ES-I3 (cell line): Measurements from ENCODE around the gene MED14.
A peak's percentile ranks its signal among the peaks of the same experiment; 100 is the strongest.
"Not testable (repeated sequence)": the region's sequence is repeated elsewhere in the genome, so short reads cannot be mapped to it uniquely, and the experiment has no call there.

Experiments
- H3K36me3 ChIP-seq: 2 replicates; pipeline ENCODE4 v1.6.1; 2013; ENCODE audit warnings: mild to moderate bottlenecking, low read length, control low read depth, moderate library complexity; ENCODE audit not compliant: insufficient read depth
- H3K4me1 ChIP-seq: 2 replicates; pipeline ENCODE4 v1.6.1; 2013; ENCODE audit warnings: mild to moderate bottlenecking, control low read depth, low read length; ENCODE audit not compliant: insufficient read depth
- H3K9ac ChIP-seq: 2 replicates; pipeline ENCODE4 v1.6.1; 2013; ENCODE audit warnings: low read depth, mild to moderate bottlenecking, low read length, moderate library complexity
- H3K9me3 ChIP-seq: 2 replicates; pipeline ENCODE4 v1.6.1; 2013; ENCODE audit warnings: mild to moderate bottlenecking, low read length, moderate library complexity; ENCODE audit not compliant: control insufficient read depth, insufficient read depth

Gene MED14

GRCh38 chrX:40735325-40736169, at the start of gene MED14:
Gene MED14, minus strand, starts transcription at chrX:40735542. Its CDS starts 130 bp downstream, at chrX:40735412.
- Histone ChIP-seq H3K9ac (peak within 1 kb of the TSS; percentile 67), H3K4me1 (no peaks in the 10 kb centered on the region), H3K36me3 (no peaks in the 10 kb centered on the region), H3K9me3 (no peaks in the 10 kb centered on the region)

DNA sequence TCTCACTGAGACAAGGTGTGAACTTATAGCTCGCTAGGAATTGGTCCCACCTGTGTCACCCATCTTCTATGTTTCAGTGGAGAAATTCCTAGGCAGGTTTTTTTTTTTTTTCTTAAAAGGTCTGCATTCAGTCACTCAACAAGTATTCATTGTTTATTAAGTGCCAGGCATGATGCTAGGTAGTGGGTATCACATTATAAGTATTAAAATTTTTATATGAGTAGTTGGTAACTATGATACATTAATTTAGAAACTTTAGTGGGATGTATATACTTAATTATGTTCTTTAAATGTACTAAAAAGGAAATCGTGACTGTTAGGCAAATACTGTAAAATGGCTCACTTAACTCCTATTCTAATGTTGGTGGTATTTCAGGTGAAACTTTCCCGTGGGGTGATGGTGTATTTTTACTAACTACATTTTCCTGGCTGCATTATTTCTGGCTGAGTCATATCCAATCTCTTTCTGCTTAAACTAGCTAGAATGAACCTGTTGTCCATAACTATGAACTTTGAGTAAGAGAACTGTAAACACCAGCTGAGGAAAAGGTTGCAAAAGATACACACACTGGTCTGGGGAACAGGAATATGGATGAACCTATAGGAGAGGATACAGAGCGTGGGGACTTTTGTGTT, 49.3 kb upstream of the MED14 start:
- Histone ChIP-seq H3K4me1 (no peaks in the 10 kb centered on the region), H3K9ac (no peak overlapping the region), H3K36me3 (no peaks in the 10 kb centered on the region), H3K9me3 (peaks cover 5% of the 10 kb centered on the region)

DNA sequence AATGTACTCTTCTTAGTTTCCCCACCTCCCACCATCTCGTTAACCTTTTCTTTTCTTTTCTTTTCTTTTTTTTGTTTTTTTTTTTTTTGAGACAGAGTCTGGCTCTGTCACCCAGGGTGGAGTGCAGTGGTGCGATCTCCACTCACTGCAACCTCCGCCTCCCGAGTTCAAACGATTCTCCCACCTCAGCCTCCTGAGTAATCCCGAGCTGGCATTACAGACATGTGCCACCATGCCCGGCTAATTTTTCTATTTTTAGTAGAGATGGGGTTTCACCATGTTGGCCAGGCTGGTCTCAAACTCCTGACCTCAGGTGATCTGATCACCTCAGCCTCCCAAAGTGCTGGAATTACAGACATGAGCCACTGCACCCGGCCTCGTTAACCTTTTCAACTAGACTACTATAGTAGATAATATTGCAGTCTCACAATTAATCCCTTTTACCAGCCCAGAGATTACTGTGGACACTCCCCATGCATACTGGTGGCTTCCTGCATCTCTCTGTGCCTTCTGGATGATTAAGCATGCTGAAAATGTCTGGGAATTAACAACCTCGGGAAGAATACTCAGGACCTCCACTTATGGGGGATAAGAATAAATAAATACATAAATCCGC, 47.4 kb upstream of the MED14 start:
- H3K4me1 ChIP-seq, H3K9me3 ChIP-seq, H3K9ac ChIP-seq, H3K36me3 ChIP-seq: not testable (repeated sequence)

DNA sequence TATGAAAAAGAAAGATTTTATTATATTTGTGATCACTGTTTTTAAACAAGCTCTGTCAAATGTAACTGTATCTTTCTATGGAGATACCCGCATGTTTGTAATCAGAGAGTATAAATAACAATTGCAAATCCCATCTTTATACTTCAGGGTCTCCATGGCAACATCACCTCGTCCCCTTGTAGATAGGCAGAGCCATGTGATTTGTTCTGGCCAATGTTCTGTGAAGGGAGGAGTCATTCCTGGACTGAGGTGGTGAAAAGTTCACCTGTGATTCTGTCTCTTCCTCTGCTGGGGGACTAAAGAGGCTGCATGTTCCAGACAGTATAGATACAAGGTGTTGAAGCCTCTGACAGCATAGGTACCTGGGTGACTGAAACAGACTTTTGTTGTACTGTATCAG, 45.6 kb upstream of the MED14 start:
- Histone ChIP-seq H3K9me3 (no peaks in the 10 kb centered on the region), H3K4me1 (no peaks in the 10 kb centered on the region), H3K9ac (no peak overlapping the region), H3K36me3 (no peaks in the 10 kb centered on the region)

GRCh38 chrX:40780082-40780481, 44.7 kb upstream of the MED14 start:
- no peaks in the 10 kb centered on the region for H3K9me3 ChIP-seq
- H3K4me1 ChIP-seq, result no peaks in the 10 kb centered on the region
- H3K9ac ChIP-seq, result no peak overlapping the region
- H3K36me3 ChIP-seq, result no peaks in the 10 kb centered on the region

DNA sequence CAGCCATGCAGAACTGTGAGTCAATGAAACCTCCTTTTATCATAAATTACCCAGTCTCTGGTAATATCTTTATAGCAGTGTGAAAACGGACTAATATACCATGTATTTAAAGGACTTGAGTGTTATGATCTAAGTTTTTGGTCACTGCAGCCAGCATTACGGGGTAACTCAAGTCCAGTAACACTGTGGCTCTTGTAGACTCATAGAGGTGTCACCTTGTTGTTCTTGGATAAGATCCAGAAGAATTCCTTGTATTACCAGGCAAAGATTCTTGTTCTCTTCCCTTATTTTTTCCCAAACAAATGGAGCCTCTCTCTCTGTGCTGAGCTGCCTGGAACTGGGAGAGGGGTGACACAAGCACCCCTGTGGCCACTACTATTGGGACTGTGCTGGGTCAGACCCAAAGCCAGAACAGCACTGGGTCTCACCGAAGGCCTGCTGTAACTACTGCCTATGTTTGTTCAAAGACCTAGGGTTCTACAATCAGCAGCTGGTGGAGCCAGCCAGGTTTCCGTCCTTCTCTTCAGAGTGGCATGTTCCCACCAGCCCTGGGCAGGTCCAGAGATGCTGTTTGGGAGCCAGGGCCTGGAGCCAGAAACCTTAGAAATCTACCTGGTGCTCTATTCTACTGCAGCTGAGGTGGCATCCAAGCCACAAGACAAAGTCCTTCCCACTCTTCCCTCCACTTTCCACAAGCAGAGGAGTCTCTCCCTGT, 43.7 kb upstream of the MED14 start:
- H3K9ac ChIP-seq, result no peak overlapping the region
- peaks cover 3% of the 10 kb centered on the region; the same call in 1 of the 2 replicates for H3K4me1 ChIP-seq
- no peaks in the 10 kb centered on the region for H3K36me3 ChIP-seq
- H3K9me3 ChIP-seq, result no peaks in the 10 kb centered on the region

- Histone ChIP-seq H3K9me3 (no peaks in the 10 kb centered on the region), H3K4me1 (peaks cover 5% of the 10 kb centered on the region; the same call in 1 of the 2 replicates), H3K9ac (no peak overlapping the region), H3K36me3 (no peaks in the 10 kb centered on the region)
These were observed 38.5 kb upstream of the MED14 start for GRCh38 chrX:40773809-40774208.

GRCh38 chrX:40773188-40773587, 37.8 kb upstream of the MED14 start:
- no peak overlapping the region for H3K9ac ChIP-seq
- no peaks in the 10 kb centered on the region for H3K36me3 ChIP-seq
- peaks cover 5% of the 10 kb centered on the region; the same call in 1 of the 2 replicates for H3K4me1 ChIP-seq
- no peaks in the 10 kb centered on the region for H3K9me3 ChIP-seq

GRCh38 chrX:40772290-40772689, 36.9 kb upstream of the MED14 start:
- Histone ChIP-seq H3K9me3 (no peaks in the 10 kb centered on the region), H3K9ac (no peak overlapping the region), H3K36me3 (no peaks in the 10 kb centered on the region), H3K4me1 (peaks cover 5% of the 10 kb centered on the region; the same call in 1 of the 2 replicates)

DNA sequence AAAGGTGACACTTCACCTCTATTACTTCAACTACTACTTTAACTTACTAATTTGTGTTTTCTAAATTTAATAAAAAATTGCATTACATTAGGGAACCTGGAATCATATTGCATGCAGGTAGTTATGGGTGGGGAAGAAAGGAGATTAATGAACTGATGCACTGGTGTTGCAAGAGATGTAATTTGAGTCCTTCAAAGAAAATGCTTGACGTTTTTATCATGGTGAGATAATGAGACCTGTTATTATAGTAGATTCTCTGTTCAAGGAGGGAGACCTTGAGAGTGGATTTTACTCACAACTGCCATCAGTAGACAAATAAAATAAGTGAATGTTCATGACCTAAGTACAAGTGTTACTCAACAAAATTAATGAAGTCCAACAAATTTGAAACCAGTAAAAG, 26.4 kb upstream of the MED14 start:
- H3K9ac ChIP-seq, result no peak overlapping the region
- H3K4me1 ChIP-seq, result no peaks in the 10 kb centered on the region
- H3K36me3 ChIP-seq, result no peaks in the 10 kb centered on the region
- no peaks in the 10 kb centered on the region for H3K9me3 ChIP-seq

GRCh38 chrX:40759374-40759773, 24.0 kb upstream of the MED14 start:
- no peaks in the 10 kb centered on the region for H3K9me3 ChIP-seq
- H3K9ac ChIP-seq, result no peak overlapping the region
- H3K36me3 ChIP-seq, result no peaks in the 10 kb centered on the region
- H3K4me1 ChIP-seq, result 0 out of 2 replicates have a peak, but pooled peaks cover 7% of the 10 kb centered on the region

- Histone ChIP-seq H3K36me3 (no peaks in the 10 kb centered on the region), H3K4me1 (0 out of 2 replicates have a peak, but pooled peaks cover 7% of the 10 kb centered on the region), H3K9me3 (no peaks in the 10 kb centered on the region), H3K9ac (no peak overlapping the region)
These were observed 21.7 kb upstream of the MED14 start for GRCh38 chrX:40757058-40757457.

- no peak overlapping the region for H3K9ac ChIP-seq
These were observed 20.2 kb upstream of the MED14 start for GRCh38 chrX:40755291-40756249.

More at GRCh38 chrX:40755291-40756249, 20.2 kb upstream of the MED14 start:
- H3K36me3 ChIP-seq, result no peaks in the 10 kb centered on the region
- H3K9me3 ChIP-seq, result no peaks in the 10 kb centered on the region
- H3K4me1 ChIP-seq, result 0 out of 2 replicates have a peak, but pooled peaks cover 7% of the 10 kb centered on the region
